HCEC 1CT (cell line): Measurements from ENCODE around the gene SIGLEC5.
"Not testable (repeated sequence)": the region's sequence is repeated elsewhere in the genome, so short reads cannot be mapped to it uniquely, and the experiment has no call there.

ENCODE experiments used
- DNase-seq: peaks from one replicate; pipeline ENCODE4 v3.0.0-alpha.2; 2017

Gene SIGLEC5, protein sequence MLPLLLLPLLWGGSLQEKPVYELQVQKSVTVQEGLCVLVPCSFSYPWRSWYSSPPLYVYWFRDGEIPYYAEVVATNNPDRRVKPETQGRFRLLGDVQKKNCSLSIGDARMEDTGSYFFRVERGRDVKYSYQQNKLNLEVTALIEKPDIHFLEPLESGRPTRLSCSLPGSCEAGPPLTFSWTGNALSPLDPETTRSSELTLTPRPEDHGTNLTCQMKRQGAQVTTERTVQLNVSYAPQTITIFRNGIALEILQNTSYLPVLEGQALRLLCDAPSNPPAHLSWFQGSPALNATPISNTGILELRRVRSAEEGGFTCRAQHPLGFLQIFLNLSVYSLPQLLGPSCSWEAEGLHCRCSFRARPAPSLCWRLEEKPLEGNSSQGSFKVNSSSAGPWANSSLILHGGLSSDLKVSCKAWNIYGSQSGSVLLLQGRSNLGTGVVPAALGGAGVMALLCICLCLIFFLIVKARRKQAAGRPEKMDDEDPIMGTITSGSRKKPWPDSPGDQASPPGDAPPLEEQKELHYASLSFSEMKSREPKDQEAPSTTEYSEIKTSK

DNA sequence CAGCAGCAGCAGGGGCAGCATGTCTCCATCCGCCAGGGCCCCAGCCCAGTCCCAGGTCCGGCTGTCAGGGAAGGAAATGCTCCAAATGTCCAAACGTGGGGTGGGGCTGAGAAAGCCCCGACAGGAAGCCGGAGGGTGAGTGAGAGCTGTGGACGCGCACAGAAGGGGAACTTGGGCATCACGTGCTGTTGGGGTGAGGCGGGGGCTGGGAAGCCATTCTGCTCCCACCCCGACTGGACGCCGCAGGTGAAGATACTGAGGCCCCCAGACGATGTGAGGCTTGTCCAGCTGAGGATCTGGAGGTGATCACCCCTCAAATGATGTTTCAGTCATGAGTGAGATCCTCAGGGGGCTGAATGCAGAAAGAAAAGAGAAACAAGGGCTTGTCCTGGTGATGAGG is at the start of gene SIGLEC5:
Gene SIGLEC5, minus strand, starts transcription at position 87 of the 400 bp plus-strand sequence. Its CDS starts 66 bp downstream, at position 21.
- not testable (repeated sequence) for DNase-seq

DNA sequence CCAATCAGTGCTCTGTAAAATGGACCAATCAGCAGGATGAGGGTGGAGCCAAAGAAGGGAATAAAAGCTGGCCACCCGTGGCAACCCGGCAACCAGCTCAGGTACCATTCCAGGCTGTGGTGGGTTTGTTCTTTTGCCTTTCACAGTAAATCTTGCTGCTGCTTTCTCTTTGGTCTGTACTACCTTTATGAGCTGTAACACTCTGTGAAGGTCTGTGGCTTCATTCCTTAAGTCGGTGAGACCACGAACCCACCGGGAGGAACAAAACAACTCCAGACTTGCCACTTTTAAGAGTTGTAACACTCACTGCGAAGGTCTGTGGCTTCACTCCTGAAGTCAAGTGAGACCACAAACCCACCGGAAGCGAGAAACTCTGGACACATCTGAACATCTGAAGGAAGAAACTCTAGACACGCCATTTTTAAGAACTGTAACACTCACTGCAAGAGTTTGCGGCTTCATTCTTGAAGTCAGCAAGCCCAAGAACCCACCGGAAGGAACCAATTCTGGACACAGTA is 46.4 kb upstream of the SIGLEC5 start:
- no peak for DNase-seq

DNA sequence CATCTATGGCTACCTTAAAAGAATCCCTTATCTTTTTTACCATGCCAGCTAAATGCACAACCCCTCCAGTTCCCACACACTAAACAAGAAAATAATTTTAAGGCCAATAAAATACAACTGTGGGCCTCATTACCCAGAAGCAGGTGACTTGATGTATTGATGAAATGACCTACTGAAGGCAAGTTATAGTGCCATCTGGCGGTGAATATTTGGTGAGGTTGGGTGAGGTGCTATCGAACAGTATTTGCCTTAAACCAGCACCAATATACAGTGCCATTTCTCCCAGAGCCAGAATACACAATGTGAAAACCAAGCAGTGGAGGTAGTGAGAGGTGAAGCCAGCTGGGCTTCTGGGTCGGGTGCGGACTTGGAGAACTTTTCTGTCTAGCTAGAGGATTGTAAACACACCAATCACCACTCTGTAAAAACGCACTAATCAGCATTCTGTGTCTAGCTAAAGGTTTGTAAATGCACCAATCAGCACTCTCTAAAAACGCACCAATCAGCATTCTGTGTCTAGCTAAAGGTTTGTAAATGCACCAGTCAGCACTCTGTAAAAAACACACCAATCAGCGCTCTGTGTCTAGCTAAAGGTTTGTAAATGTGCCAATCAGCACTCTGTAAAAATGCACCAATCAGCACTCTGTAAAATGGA is 45.8 kb upstream of the SIGLEC5 start:
- DNase-seq: peak; percentile 10

DNA sequence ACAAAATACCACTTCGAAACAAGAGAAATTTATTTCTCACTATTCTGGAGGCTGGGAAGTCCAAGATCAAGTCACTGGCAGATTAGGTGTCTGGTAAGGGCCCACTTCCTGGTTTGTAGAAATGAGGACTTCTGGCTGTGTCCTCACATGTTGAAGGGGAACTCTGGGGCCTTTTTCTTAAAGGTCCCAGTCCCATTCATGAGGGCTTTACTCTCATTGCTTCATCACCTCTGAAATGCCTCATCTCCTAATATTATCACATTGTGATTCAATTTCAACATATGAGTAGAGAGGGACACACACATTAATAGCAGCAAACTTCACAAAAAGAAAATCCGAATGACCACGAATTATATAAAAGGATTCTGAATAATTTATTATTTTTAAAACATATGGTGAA is 38.0 kb upstream of the SIGLEC5 start:
- no peak for DNase-seq

DNA sequence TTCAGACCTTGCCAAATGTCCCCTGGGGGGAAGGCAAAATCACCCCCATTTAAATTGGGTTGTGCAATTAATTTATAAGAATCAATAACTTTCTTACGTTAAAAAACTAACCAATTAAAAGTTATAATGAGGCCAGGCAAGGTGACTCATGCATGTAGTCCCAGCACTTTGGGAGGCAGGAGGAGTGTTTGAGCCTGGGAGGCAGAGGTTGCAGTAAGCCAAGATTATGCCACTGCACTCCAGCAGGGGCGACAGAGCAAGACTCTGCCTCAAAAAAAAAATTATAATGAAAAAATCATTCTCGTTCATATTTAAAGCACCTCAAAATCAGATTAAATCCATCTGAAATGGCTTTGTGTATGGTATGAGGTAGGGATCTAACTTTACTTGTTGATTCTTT is 34.8 kb upstream of the SIGLEC5 start:
- DNase-seq: no peak

DNA sequence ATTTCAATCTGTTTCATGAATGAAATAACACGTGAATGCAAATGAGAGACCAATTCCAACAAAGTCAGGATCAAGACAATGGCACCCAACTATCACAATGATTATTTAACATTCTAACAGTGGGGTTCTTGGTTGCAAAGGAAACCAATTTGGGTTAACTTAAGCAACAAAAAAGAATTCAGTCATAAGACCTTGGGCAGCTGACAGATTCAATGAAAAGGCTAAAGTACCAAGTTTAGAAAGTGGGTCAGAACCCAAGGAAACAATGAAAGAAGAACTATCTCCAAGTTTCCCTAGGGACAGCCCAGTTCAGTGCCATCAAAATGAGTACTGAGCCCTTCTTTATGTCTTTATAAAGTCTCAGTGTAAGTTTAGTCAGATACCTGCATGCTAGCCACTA is 33.9 kb upstream of the SIGLEC5 start:
- no peak for DNase-seq

DNA sequence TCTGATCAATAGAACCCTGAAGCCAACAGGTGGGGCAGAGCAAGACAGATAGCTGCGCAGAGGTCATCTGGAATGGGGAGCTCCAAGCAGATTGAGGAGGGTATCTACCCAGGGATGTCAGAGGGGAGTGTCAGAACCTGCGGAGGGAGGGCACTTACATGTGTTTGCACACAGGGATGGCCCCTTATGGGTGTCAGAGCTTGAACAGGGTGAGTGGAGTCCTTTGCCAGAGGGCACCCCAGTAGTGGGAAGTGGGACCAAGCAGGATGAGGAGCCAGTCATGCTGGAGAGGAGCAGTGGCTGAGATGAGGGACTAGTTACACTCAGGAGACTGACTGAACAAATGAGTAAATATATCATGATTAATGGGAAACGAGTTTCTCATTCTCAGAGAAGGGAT is 33.4 kb upstream of the SIGLEC5 start:
- DNase-seq: no peak

DNA sequence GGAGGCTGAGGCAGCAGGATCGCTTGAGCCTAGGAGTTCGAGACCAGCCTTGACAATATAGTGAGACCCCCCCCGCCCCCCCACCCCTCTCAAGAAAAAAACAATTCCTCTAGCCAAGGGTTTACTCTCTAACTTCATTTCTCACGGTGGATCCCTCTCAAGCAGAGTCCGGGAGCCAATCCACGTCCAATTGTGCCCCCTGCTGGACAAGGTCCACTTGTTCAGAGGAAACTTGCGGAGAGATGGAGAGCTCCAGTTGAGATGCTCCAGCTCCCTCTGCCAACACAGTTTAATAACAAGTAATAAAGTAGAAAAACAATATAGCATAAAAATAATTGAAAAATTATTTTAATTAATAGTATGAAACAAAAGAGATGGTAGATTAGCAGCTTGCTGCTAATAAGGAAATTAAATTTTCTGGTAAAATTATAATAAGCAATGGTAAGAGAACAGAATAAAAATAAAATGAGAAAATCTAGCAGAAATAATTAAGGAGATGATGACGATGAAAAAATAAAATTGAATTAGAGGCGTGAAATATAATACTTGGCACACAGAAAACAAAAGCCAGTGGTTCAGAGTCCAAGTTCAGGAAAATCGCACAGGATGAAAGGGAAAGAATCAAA is 30.9 kb upstream of the SIGLEC5 start:
- peak; percentile 61 for DNase-seq

DNA sequence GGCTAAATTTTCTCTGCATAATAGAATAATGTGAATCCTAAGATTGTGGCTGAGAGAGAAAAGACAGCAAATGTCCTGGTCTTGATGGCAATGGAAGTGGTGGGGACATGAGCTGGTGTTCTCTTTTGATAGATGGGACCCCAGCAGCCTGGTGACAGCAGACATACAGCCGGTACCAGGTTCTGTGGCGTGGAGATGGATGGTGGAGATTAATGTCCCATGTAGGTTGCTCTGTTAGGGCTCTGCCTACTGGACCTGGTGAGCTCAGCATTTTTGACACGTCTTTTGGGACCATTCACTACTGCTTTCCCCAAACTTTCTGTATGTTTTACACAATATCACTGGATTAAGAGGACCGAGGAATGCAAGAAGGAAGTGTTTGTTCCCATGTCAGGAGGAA is 24.6 kb upstream of the SIGLEC5 start:
- DNase-seq: no peak

DNA sequence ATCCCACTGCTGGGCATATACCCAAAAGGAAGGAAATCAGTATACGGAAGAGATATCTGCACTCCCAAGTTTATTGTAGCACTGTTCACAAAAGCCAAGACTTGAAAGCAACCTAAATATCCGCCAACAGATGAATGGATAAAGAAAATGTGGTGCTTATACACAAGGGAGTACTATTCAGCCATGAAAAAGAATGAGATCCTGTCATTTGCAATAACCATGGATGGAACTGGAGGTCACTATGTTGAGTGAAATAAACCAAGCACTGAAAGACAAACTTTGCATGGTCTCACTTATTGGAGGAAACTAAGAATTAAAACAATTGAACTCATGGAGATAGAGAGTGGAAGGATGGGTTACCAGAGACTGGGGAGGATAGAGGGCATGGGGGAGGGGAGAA is 23.0 kb upstream of the SIGLEC5 start:
- DNase-seq: no peak

DNA sequence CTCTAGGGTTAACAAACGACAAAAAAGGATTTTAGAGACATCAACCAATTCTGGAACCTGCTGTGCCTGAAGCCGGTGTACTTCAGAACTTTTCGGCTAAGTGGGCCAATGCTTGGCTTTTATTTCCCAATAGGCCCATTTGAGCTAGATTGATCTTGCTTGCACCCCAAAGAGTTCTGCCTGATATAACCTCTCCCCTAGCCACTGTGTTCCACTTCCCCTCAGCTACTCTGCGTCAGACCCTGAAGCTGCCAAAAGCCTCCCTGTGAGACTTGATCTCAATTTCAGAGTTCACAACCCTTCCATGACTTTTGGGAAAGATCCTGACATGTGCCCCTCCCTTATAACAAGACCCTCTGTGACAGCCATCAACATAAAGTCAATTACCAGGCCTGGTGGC is 22.1 kb upstream of the SIGLEC5 start:
- no peak for DNase-seq

DNA sequence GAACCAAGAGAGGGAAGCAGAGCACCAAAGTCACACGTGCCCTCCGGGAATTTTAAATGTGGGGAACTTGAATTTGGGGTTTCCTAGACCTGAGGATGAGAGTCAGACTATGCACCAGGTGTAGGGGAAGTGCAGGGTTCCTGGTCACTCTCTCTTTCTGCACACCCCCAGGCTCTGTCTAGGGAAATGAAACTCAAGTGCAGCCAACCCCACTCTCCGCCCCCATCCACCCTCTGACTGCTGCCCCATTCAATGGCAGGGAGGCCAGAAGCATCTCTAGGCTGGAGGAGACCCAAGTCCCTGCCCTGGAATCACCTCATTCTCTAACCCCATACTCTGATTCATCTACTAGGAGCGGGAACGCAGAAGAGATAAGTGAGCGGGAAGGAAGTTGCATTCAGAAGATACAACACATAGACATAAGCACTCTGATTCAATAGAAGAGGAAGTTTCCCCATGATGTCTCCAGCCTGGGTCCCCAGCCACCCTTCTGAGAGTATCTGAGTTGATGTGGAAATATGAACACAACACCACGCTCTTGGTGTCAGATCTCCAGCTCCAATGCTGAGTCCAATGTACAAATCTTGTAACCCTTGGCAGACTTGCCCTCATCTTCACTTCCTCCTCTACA is 21.1 kb upstream of the SIGLEC5 start:
- DNase-seq: no peak

DNA sequence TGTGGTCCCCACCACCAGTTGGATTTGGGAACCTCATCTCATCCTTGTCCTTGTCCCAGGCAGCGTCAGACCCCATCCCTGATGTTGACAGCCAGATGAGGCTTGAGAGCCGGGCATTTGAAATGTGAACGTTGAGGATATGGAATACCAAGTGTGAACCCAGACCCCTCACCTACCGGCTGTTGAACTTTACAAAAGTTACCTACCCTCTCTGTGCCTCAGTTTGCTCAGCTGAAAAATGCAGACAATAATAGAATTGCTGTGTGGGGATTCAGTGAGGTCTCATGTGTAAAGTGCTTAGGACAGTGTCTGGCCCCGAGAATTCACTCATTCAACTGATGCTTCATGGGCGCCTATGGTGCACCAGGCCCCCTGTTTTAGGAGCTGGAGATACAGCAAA is 17.1 kb upstream of the SIGLEC5 start:
- no peak for DNase-seq

DNA sequence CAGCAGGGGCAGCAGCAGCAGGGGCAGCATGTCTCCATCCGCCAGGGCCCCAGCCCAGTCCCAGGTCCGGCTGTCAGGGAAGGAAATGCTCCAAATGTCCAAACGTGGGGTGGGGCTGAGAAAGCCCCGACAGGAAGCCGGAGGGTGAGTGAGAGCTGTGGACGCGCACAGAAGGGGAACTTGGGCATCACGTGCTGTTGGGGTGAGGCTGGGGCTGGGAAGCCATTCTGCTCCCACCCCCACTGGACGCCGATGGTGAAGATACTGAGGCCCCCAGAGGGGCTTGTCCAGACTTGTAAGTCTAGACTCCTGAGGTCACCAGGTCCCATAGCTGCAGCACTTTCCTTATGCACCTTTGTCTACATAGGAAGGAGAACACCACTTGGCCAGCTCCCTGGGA is 16.5 kb upstream of the SIGLEC5 start, which contains the start of gene SIGLEC14:
Gene SIGLEC14, minus strand, starts transcription at position 96 of the 400 bp plus-strand sequence. Its CDS starts 66 bp downstream, at position 30.
- not testable (repeated sequence) for DNase-seq

DNA sequence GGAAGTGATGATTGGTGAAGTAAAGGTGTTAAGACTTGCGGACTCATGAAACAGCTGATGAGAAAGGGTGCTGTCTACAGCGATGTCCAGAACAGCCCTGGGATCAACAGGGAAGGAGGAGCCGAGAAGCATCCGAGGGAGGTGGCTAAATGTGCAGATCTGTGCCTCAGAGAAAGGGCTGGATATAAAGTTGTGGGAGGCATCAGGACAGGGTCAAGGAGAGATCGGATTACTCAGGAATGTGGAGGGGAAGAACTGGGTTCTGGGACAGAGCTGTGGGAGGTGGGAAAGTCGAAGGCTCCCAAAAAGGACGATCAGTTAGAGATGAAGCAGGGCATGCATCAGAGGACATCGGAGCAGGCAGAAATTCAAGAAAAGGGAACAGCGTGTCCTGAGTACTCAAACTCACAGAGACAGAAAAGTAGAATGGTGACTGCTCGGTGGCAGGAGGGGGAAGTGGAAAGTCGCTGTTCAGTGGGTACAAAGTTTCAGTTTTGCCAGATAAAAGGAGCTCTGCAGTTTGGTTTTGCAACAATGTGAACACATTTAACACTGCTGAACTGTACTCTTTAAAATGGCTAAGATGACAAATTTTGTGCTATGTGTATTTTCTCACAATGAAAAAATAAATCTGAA is 14.6 kb upstream of the SIGLEC5 start:
- DNase-seq: no peak

DNA sequence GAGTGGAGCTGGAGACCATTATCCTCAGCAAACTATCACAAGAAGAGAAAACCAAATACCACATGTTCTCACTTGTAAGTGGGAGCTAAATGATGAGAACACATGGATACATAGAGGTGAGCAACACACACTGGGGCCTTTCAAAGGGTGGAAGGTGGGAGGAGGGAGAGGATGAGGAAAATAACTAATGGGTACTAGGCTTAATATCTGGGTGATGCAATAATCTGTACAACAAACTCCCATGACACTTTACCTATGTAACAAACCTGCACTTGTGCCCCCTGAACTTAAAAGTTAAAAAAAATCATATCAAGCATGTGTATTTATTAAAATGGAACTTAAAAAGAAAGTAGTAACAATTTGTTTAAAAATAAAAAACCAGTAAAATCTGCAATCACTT is 11.4 kb upstream of the SIGLEC5 start:
- DNase-seq: no peak

DNA sequence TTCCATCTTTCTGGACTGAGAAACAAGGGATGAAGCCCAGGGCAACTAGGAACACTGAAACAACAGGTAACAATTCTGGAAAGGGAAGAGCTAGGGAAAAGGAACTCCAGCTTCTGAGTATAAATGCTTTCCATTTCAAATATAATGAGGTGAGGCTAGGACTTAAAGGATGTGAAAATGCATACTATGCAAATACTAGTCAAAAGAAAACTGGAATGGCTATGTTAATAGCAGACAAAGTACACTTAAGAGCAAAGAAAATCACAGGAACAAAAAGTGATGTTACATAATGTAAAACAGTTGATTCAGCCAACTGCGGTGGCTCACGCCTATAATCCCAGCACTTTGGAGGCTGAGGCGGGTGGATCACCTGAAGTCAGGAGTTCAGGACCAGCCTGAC is 10.2 kb upstream of the SIGLEC5 start:
- no peak for DNase-seq

DNA sequence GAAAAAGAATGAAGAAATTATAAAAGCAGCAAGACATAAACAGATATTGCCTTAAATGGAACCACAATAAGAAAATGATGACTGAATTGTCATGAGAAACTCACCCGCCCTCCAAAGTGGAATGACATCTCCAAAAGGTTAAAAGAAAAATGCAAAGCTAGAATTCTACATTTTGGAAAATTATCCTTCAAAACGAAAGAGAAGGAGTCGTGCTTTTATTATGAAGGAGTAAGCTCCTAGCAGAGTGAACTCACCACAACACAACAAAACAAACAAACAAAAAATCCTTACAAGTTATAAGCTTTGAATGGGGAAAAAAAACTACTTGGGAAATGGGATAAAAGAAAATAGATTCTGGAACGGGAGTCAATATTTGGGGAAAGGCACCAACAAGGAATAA is 9.7 kb upstream of the SIGLEC5 start:
- no peak for DNase-seq

DNA sequence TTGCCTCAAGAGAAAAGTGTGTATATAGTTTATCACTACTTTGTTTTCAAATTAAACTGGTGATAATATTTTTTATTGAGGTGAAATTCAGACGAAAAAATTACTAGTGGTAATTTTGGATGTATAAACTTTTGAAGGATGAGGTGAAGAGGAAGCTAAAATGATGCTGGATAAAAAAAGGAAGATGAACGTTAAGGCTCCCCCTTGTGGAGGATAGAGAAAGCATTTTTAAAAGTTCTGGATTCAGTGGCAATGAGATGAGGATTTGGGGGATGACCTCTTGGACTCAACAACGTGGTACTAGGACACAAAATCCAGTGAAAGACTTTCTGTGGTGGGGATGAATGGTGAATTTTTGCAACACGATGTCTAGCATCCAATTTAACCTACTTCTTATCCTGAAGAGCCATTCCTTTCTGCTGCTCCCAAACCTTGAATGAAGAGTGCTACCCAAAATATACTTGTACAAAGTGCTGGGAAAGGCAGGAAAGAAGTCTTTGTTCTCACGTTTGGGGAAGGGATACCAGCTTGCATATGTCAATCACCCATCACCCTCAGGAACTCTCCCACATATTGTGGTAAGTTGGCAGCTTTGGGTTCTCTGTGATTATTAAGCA is 7.3 kb upstream of the SIGLEC5 start:
- DNase-seq: peak; percentile 6

DNA sequence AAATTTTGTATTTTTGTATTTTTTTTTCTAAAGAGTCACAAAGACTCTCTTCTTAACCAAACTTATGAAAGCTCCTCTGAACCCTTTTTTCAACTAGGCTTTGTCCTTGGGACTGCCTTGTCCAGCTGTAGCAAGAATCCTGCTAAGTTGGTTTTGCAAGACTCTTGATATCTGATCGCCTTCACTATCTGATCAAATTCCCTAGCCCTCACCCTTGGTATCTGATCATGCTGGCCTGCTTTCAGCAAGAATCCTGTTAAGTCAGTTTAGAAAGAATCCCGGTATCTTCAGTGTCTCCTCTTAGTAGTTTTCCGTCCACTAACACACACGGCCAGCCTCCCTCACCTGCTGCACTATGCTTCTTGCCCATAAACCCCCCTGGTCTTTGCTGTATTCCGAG is 1.9 kb upstream of the SIGLEC5 start:
- DNase-seq: no peak

DNA sequence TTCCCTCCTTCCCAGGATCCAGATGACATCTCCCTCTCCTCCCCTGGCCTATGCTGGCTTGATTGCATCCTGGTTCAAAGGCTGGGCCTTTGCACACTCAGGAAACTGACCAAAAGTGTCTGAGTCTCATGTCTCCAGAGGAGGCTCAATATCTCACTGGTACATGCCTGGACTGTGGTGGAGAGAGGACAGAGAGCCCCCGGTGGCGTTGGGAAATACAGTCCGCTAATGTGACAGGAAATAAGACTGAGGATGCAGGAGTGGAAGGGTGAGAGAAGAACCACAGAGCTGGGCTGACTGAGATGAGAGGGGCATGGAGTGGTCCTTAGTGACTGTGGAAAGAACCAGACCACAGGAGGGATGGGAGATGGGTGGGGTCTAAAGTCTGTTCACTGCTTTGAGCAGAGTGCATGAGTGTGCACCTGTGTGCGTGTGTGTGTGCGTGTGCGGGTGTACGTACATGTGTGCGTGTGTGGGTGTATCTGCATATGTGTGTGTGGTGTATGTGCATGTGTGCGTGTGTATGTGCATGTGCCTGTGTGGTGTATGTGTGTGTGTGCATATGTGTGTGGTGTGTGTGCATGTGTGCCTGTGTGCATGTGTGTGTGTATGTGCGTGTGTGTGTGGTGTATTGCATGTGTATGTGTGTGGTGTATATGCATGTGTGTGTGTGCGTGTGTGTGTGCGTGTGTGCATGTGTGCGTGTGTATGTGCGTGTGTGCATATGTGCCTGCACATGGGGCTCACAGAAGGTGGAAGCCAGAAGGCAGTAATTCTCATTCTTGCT is 1.9 kb downstream of the SIGLEC5 start:
- no peak for DNase-seq
